IMR-90 (cell line): ENCODE measurements around the gene COL25A1. TPM values are rescaled to one million over a fixed set of nuclear protein-coding genes. Genes with fewer than 3 reads are reported as not detected.

Experiments used
- ATAC-seq: fragments of 200-7000 bp; cut with Tn5 transposase; 2 replicates; pipeline ENCODE4 v1.9.1; 2020; ENCODE audit warnings: low read depth, mild to moderate bottlenecking, moderate library complexity
- BruUV-seq: library from RNA; stranded (reverse); fragments of 400-500 nt; replicated peaks from 2 replicates; lab custom pipeline; 2021; lab: Mats Ljungman, UMichigan
- CTCF ChIA-PET: fragments of 300-600 bp; formaldehyde crosslinking; extraction: SDS; loops from one replicate; lab custom pipeline; 2021; ENCODE audit warnings: antibody characterized with exemption; lab: Yijun Ruan, JAX
- POLR2A ChIA-PET: fragments of 300-600 bp; sonication (Branson Sonifier 250); formaldehyde crosslinking; loops from one replicate; lab custom pipeline; 2022; ENCODE audit warnings: antibody characterized with exemption; ENCODE audit not compliant: unreplicated experiment; lab: Charles Lee
- DNase-seq: peaks from one replicate; pipeline ENCODE4 v3.0.0; 2013
- H2AFZ ChIP-seq: replicated peaks from 2 replicates; pipeline ENCODE3; 2013; ENCODE audit warnings: low read length, mild to moderate bottlenecking; ENCODE audit not compliant: poor library complexity
- H2AK5ac ChIP-seq: 2 replicates; pipeline ENCODE4 v1.6.1; 2013; ENCODE audit warnings: low read depth, low read length, inconsistent platforms
- H2AK9ac ChIP-seq: replicated peaks from 2 replicates; pipeline ENCODE3; 2013; ENCODE audit warnings: mild to moderate bottlenecking, low read depth, low read length, moderate library complexity; ENCODE audit not compliant: poor library complexity
- H2BK120ac ChIP-seq: 2 replicates; pipeline ENCODE4 v1.6.1; 2013; ENCODE audit warnings: low read depth, low read length, inconsistent platforms
- H2BK15ac ChIP-seq: 3 replicates; pipeline ENCODE4 v1.6.1; 2013; ENCODE audit warnings: low read depth, low read length, inconsistent platforms
- H2BK20ac ChIP-seq: 2 replicates; pipeline ENCODE4 v1.6.1; 2013; ENCODE audit warnings: low read depth, mild to moderate bottlenecking, inconsistent platforms, low read length, moderate library complexity
- H2BK5ac ChIP-seq: 2 replicates; pipeline ENCODE4 v1.6.1; 2013; ENCODE audit warnings: mild to moderate bottlenecking, low read depth, low read length, inconsistent platforms; ENCODE audit not compliant: poor library complexity, severe bottlenecking
- H3K14ac ChIP-seq: replicated peaks from 2 replicates; pipeline ENCODE4 v1.6.1; 2013; ENCODE audit warnings: low read depth, low read length, inconsistent platforms
- H3K18ac ChIP-seq: 2 replicates; pipeline ENCODE4 v1.6.1; 2013; ENCODE audit warnings: low read depth, low read length, control low read depth
- H3K23ac ChIP-seq: 2 replicates; pipeline ENCODE4 v1.6.1; 2013; ENCODE audit warnings: low read depth, low read length, inconsistent platforms
- H3K27ac ChIP-seq: 2 replicates; pipeline ENCODE4 v1.5.1; 2013; ENCODE audit warnings: mild to moderate bottlenecking, control low read depth, low read length; ENCODE audit not compliant: insufficient read depth
- H3K27me3 ChIP-seq: 2 replicates; pipeline ENCODE4 v1.6.1; 2013; ENCODE audit warnings: low read length; ENCODE audit not compliant: control insufficient read depth, insufficient read depth
- H3K36me3 ChIP-seq: 2 replicates; pipeline ENCODE4 v1.6.1; 2013; ENCODE audit warnings: low read length, mixed read lengths; ENCODE audit not compliant: control insufficient read depth, insufficient read depth
- H3K4ac ChIP-seq: 2 replicates; pipeline ENCODE4 v1.6.1; 2013; ENCODE audit warnings: low read depth, low read length, inconsistent platforms
- H3K4me1 ChIP-seq: 2 replicates; pipeline ENCODE4 v1.6.1; 2013; ENCODE audit warnings: low read length, mixed read lengths; ENCODE audit not compliant: control insufficient read depth, insufficient read depth
- H3K4me2 ChIP-seq: 2 replicates; pipeline ENCODE4 v1.6.1; 2013; ENCODE audit warnings: low read depth, mild to moderate bottlenecking, control low read depth, low read length, moderate library complexity
- H3K4me3 ChIP-seq: 2 replicates; pipeline ENCODE4 v1.5.1; 2013; ENCODE audit warnings: low read depth, mild to moderate bottlenecking, control low read depth, low read length, moderate library complexity; ENCODE audit not compliant: insufficient read depth
- H3K56ac ChIP-seq: 2 replicates; pipeline ENCODE4 v1.6.1; 2013; ENCODE audit warnings: low read length, inconsistent platforms; ENCODE audit not compliant: insufficient read depth; ENCODE audit errors: extremely low read depth
- H3K79me1 ChIP-seq, 2 experiments: 2 replicates each; pipeline ENCODE4 v1.6.1; 2013; ENCODE audit warnings: low read length in 2 of 2, inconsistent platforms in 1 of 2, low read depth in 1 of 2
- H3K9ac ChIP-seq: 2 replicates; pipeline ENCODE4 v1.6.1; 2013; ENCODE audit warnings: low read depth, low read length, control low read depth
- H3K9me1 ChIP-seq: 2 replicates; pipeline ENCODE4 v1.6.1; 2013; ENCODE audit warnings: low read length, inconsistent platforms; ENCODE audit not compliant: insufficient read depth
- H3K9me3 ChIP-seq: 2 replicates; pipeline ENCODE4 v1.6.1; 2013; ENCODE audit warnings: low read length; ENCODE audit not compliant: control insufficient read depth, insufficient read depth
- H4K20me1 ChIP-seq: 2 replicates; pipeline ENCODE4 v1.6.1; 2013; ENCODE audit warnings: low read length, inconsistent platforms; ENCODE audit not compliant: insufficient read depth
- H4K5ac ChIP-seq: 2 replicates; pipeline ENCODE4 v1.6.1; 2013; ENCODE audit warnings: mild to moderate bottlenecking, low read depth, low read length, control low read depth
- H4K8ac ChIP-seq, 2 experiments: 2 replicates each; pipeline ENCODE4 v1.6.1; 2013; ENCODE audit warnings: low read depth in 2 of 2, low read length in 2 of 2, control low read depth in 1 of 2, inconsistent platforms in 1 of 2
- H4K91ac ChIP-seq: 2 replicates; pipeline ENCODE4 v1.6.1; 2013; ENCODE audit warnings: low read depth, low read length, inconsistent platforms; ENCODE audit not compliant: insufficient read depth
- BHLHE40 ChIP-seq: fragments of 150-350 bp; IDR thresholded peaks from 2 replicates; pipeline ENCODE4 v1.6.1; 2016; ENCODE audit warnings: mild to moderate bottlenecking, low read depth, low read length
- CEBPB ChIP-seq: IDR thresholded peaks from 2 replicates; pipeline ENCODE4 v1.6.1; 2012; ENCODE audit warnings: low read depth, low read length, improper control_type of control experiment
- CHD1 ChIP-seq: IDR thresholded peaks from 2 replicates; pipeline ENCODE4 v1.6.1; 2012; ENCODE audit warnings: low read depth, low read length, improper control_type of control experiment
- ELK1 ChIP-seq: fragments of 150-350 bp; IDR thresholded peaks from 2 replicates; pipeline ENCODE4 v1.6.1; 2016; ENCODE audit warnings: low read depth, mild to moderate bottlenecking, low read length, moderate library complexity, borderline replicate concordance
- MAFK ChIP-seq: IDR thresholded peaks from 2 replicates; pipeline ENCODE4 v1.6.1; 2012; ENCODE audit warnings: low read depth, low read length, improper control_type of control experiment
- MAZ ChIP-seq: IDR thresholded peaks from 2 replicates; pipeline ENCODE4 v1.6.1; 2012; ENCODE audit warnings: low read depth, mild to moderate bottlenecking, low read length, improper control_type of control experiment, moderate library complexity, borderline replicate concordance
- NFE2L2 ChIP-seq: fragments of 150-350 bp; IDR thresholded peaks from 2 replicates; pipeline ENCODE4 v1.6.1; 2016; ENCODE audit warnings: low read depth, mild to moderate bottlenecking, low read length
- RCOR1 ChIP-seq: IDR thresholded peaks from 2 replicates; pipeline ENCODE4 v1.6.1; 2012; ENCODE audit warnings: mild to moderate bottlenecking, low read length, improper control_type of control experiment; ENCODE audit not compliant: insufficient replicate concordance
- WGBS, 2 experiments: methylation state at CpG; one replicate each; pipeline versions ENCODE4 v1.1.5 to v1.1.7; 2013; ENCODE audit warnings: missing lambda C conversion rate in 2 of 2; ENCODE audit not compliant: insufficient read length in 1 of 2; ENCODE audit errors: extremely low coverage in 2 of 2; 5-methylcytosine and 5-hydroxymethylcytosine counted together
- dilution Hi-C: fragments of 300-500 bp; cut with HindIII; formaldehyde crosslinking; loops from one replicate; pipeline ENCODE4 v1.14.3; 2018; ENCODE audit warnings: low sequenced_read_pairs; ENCODE audit not compliant: unreplicated experiment
- in situ Hi-C: fragments of 300-500 bp; cut with MboI; formaldehyde crosslinking; loops from 3 replicates; pipeline ENCODE4 v1.14.3; 2019; ENCODE audit warnings: low sequenced_read_pairs, inconsistent platforms, mixed read lengths
- intact Hi-C: fragments of 100-400 bp; cut with micrococcal nuclease; formaldehyde crosslinking; loops from 2 replicates; pipeline ENCODE4 v1.10.0; 2022
- polyA plus RNA-seq, 3 experiments: library from polyadenylated mRNA; depleted of rRNA; stranded (reverse); fragments of >200 nt; gene quantifications; 2 replicates each; pipeline ENCODE4 v1.2.3, GENCODE V29; 2012; ENCODE audit warnings: low replicate concordance in 1 of 3
- total RNA-seq: library from RNA; depleted of rRNA; stranded (reverse); fragments of >200 nt; gene quantifications from 2 replicates; pipeline ENCODE4 v1.2.3, GENCODE V29; 2012

The COL25A1 gene
- total and polyA plus RNA-seq, 2 of the 4 experiments (the other 2 are of a cell fraction), result under 0.01 to 0.05 TPM

GRCh38 chr4:108861334-108861733, 441.1 kb downstream of the COL25A1 start:
- WGBS, 2 experiments, result no CpG with 5 or more reads among the region's 2 CpGs
- CTCF ChIA-PET, result no interaction called here

More at GRCh38 chr4:108861334-108861733, 441.1 kb downstream of the COL25A1 start:
- H3K4me2 ChIP-seq, result no peak overlapping the region
- H2BK120ac ChIP-seq, result no peak overlapping the region
- no peak overlapping the region for H3K56ac ChIP-seq
- H3K4me1 ChIP-seq, result no peaks in the 10 kb centered on the region
- no peak overlapping the region for H3K9ac ChIP-seq
- H3K14ac ChIP-seq, result no peak overlapping the region
- in situ Hi-C loops (no loop called here), intact Hi-C loops (no loop called here), dilution Hi-C loops (no loop called here)
- BruUV-seq, result no TSS peak
- no peaks in the 10 kb centered on the region for H4K20me1 ChIP-seq
- no peak overlapping the region for H3K23ac ChIP-seq
- no peaks in the 10 kb centered on the region for H3K9me1 ChIP-seq
- H3K18ac ChIP-seq, result no peak overlapping the region
- no peak overlapping the region for H2BK5ac ChIP-seq
- H2AK5ac ChIP-seq, result no peak overlapping the region
- peak; percentile 24 for DNase-seq
- no peak overlapping the region for H2BK15ac ChIP-seq
- no peak overlapping the region for H4K8ac ChIP-seq
- H3K27me3 ChIP-seq, result no peaks in the 10 kb centered on the region
- 0 out of 2 replicates have a peak, but pooled peaks have one; percentile 48 for ATAC-seq
- POLR2A ChIA-PET, result no interaction called here
- H3K9me3 ChIP-seq, result no peaks in the 10 kb centered on the region
- no peak overlapping the region for H4K5ac ChIP-seq
- H3K36me3 ChIP-seq, result no peaks in the 10 kb centered on the region
- no peak overlapping the region for H2AK9ac ChIP-seq
- H2AFZ ChIP-seq, result no peak overlapping the region
- no peak overlapping the region for H4K91ac ChIP-seq
- no peak for TF ChIP-seq NFE2L2
- TF ChIP-seq RCOR1, result no peak
- no peak for TF ChIP-seq MAFK
- TF ChIP-seq MAZ, result no peak
- TF ChIP-seq ELK1, result no peak
- no peak for TF ChIP-seq CHD1
- no peak for TF ChIP-seq BHLHE40
- TF ChIP-seq CEBPB, result no peak
- no peak overlapping the region for H2BK20ac ChIP-seq
- no peak overlapping the region for H3K4ac ChIP-seq
- no peak overlapping the region for H3K4me3 ChIP-seq
- H3K79me1 ChIP-seq, result no peaks in the 10 kb centered on the region
- H3K27ac ChIP-seq, result no peak overlapping the region
